OCI-LY1 (cell line): ENCODE data around the gene KRTAP3-3.
"Not testable (repeated sequence)": the region's sequence is repeated elsewhere in the genome, so short reads cannot be mapped to it uniquely, and the experiment has no call there.

Source experiments
- H2AFZ ChIP-seq: fragments of 200-600 bp; sonication (generic), shearing (Covaris generic); 2 replicates; pipeline ENCODE4 v1.6.0; 2014; ENCODE audit warnings: antibody characterized with exemption, mild to moderate bottlenecking, low read length
- H3F3A ChIP-seq: fragments of 200-600 bp; sonication (generic), shearing (Covaris generic); 2 replicates; pipeline ENCODE4 v1.6.0; 2014; ENCODE audit warnings: mild to moderate bottlenecking, antibody characterized with exemption, low read length, moderate library complexity; ENCODE audit not compliant: insufficient read depth
- H3K27ac ChIP-seq: fragments of 200-600 bp; sonication (generic); 2 replicates; pipeline ENCODE4 v1.5.1; 2014; ENCODE audit warnings: low read length, mixed run types, mild to moderate bottlenecking, low read depth; ENCODE audit not compliant: poor library complexity, severe bottlenecking
- H3K27me3 ChIP-seq: fragments of 200-600 bp; sonication (generic); 2 replicates; pipeline ENCODE4 v1.6.0; 2014; ENCODE audit warnings: antibody characterized with exemption, mild to moderate bottlenecking, low read length, moderate library complexity; ENCODE audit not compliant: insufficient read depth
- H3K36me3 ChIP-seq: fragments of 200-600 bp; sonication (generic); 2 replicates; pipeline ENCODE4 v1.6.1; 2014; ENCODE audit warnings: mild to moderate bottlenecking, antibody characterized with exemption, low read length, moderate library complexity, mixed read lengths; ENCODE audit not compliant: insufficient read depth
- H3K4me1 ChIP-seq: fragments of 200-600 bp; sonication (generic); 2 replicates; pipeline ENCODE4 v1.5.1; 2014; ENCODE audit warnings: mild to moderate bottlenecking, low read length, moderate library complexity; ENCODE audit not compliant: insufficient read depth, severe bottlenecking
- H3K4me2 ChIP-seq: fragments of 200-600 bp; sonication (generic), shearing (Covaris generic); 2 replicates; pipeline ENCODE4 v1.6.1; 2014; ENCODE audit warnings: low read length
- H3K4me3 ChIP-seq: fragments of 200-600 bp; sonication (generic); 2 replicates; pipeline ENCODE4 v1.5.1; 2014; ENCODE audit warnings: low read length, low read depth, mild to moderate bottlenecking, mixed read lengths; ENCODE audit not compliant: poor library complexity, severe bottlenecking
- H3K79me2 ChIP-seq: fragments of 200-600 bp; shearing (Covaris generic); 2 replicates; pipeline ENCODE4 v1.6.1; 2016; ENCODE audit warnings: mixed run types, low read length, mixed read lengths; ENCODE audit not compliant: insufficient read depth
- H3K9ac ChIP-seq: fragments of 200-600 bp; sonication (generic), shearing (Covaris generic); 2 replicates; pipeline ENCODE4 v1.6.1; 2014; ENCODE audit warnings: mild to moderate bottlenecking, low read length, mixed read lengths
- H3K9me2 ChIP-seq: fragments of 200-600 bp; sonication (generic), shearing (Covaris generic); 2 replicates; pipeline ENCODE4 v1.6.1; 2014; ENCODE audit warnings: low read depth, mild to moderate bottlenecking, low read length, mixed read lengths
- H3K9me3 ChIP-seq: fragments of 200-600 bp; shearing (Covaris generic); 2 replicates; pipeline ENCODE4 v1.6.1; 2014; ENCODE audit warnings: low read length, mixed read lengths
- H4K20me1 ChIP-seq: fragments of 200-600 bp; sonication (generic), shearing (Covaris generic); 2 replicates; pipeline ENCODE4 v1.6.0; 2016; ENCODE audit warnings: mild to moderate bottlenecking, low read length; ENCODE audit not compliant: insufficient read depth
- EZH2 ChIP-seq: fragments of 200-600 bp; sonication (generic), shearing (Covaris generic); IDR thresholded peaks from 2 replicates; pipeline ENCODE4 v1.8.0; 2017; ENCODE audit warnings: borderline replicate concordance, mixed run types, mild to moderate bottlenecking, antibody characterized with exemption, low read length, moderate library complexity, mixed read lengths
- TF ChIP-seq, protein P1 (sequence below): fragments of 200-600 bp; sonication (generic), shearing (Covaris generic); IDR thresholded peaks from 2 replicates; pipeline ENCODE4 v1.5.1; 2017; ENCODE audit warnings: mild to moderate bottlenecking, antibody characterized with exemption, low read length, moderate library complexity, mixed read lengths

Gene KRTAP3-3

DNA sequence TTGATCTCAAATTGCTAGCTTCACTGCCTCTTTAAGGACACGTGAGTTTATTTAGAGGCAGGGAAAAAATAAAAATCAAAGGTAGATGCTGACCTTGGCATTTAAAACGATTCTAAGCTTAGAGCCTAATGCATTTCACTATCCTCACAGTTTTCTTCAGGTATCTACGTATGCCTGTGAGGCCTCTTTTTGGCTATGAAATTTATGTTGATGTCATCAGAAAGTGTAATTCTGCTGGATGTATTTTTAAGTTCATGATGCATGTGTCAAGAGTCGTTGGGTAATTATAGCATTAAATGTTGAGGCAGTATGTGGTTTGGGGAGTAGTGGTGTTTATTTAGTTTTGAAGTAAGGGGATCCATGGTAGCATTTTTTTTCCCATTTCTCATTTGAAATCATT lies 10.0 kb upstream of the KRTAP3-3 start:
- Histone ChIP-seq H3K36me3 (no peaks in the 10 kb centered on the region), H3F3A (no peaks in the 10 kb centered on the region), H3K9me3 (no peaks in the 10 kb centered on the region), H2AFZ (no peak overlapping the region), H4K20me1 (no peaks in the 10 kb centered on the region), H3K9me2 (no peaks in the 10 kb centered on the region), H3K4me1 (no peaks in the 10 kb centered on the region), H3K4me3 (no peak overlapping the region), H3K27me3 (no peaks in the 10 kb centered on the region; the same call in 1 of the 2 replicates), H3K9ac (no peak overlapping the region), H3K27ac (no peak overlapping the region), H3K4me2 (no peak overlapping the region), H3K79me2 (no peaks in the 10 kb centered on the region)
- no peak for TF ChIP-seq EZH2
- TF ChIP-seq, protein P1, sequence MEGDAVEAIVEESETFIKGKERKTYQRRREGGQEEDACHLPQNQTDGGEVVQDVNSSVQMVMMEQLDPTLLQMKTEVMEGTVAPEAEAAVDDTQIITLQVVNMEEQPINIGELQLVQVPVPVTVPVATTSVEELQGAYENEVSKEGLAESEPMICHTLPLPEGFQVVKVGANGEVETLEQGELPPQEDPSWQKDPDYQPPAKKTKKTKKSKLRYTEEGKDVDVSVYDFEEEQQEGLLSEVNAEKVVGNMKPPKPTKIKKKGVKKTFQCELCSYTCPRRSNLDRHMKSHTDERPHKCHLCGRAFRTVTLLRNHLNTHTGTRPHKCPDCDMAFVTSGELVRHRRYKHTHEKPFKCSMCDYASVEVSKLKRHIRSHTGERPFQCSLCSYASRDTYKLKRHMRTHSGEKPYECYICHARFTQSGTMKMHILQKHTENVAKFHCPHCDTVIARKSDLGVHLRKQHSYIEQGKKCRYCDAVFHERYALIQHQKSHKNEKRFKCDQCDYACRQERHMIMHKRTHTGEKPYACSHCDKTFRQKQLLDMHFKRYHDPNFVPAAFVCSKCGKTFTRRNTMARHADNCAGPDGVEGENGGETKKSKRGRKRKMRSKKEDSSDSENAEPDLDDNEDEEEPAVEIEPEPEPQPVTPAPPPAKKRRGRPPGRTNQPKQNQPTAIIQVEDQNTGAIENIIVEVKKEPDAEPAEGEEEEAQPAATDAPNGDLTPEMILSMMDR = no peak

DNA sequence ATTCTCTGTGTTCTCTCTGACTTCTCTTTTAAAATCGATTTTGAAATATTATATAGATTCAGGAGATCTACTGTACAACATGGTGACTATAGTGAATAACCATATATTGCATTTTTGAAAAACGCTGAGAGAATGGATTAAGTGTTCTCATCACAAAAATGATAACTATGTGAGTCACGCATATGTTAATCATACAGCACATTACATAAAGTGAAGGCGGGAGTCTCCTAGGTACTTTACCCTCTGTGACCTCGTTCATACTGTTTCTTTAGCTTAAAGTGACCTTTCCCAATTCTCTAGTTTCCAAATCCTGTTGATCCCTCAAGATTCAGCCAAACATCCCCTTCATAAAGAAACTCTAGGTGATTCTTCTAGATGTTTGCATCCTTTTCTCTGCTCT lies 8.8 kb upstream of the KRTAP3-3 start:
- Histone ChIP-seq H4K20me1 (no peaks in the 10 kb centered on the region), H3K4me1 (no peaks in the 10 kb centered on the region), H3K4me3 (no peak overlapping the region), H3K9me3 (no peaks in the 10 kb centered on the region), H3K79me2 (no peaks in the 10 kb centered on the region), H3F3A (no peaks in the 10 kb centered on the region), H3K27ac (no peak overlapping the region), H2AFZ (no peak overlapping the region), H3K27me3 (no peaks in the 10 kb centered on the region; the same call in 1 of the 2 replicates), H3K9ac (no peak overlapping the region), H3K4me2 (no peak overlapping the region), H3K36me3 (no peaks in the 10 kb centered on the region), H3K9me2 (no peaks in the 10 kb centered on the region)
- no peak for TF ChIP-seq EZH2
- TF ChIP-seq, protein P1 = no peak

DNA sequence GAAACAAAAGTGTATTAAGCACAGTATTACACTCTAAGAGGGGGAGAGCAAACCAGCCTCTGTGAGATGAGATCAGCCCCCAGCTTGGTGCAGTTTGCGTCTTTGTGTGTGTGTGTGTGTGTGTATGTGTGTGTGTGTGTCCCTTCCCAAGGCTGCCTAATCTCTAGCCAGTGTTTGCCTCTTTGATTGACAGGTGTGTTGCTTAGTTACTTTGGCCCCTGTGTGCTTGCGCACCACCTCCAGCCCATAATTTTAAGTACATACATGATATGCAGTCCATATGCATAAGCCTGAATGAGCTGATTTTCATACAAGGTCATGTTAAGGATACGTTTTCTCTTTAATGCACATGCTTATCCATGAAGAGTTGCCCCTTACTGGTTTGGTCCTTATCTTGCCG lies 7.8 kb upstream of the KRTAP3-3 start:
- no peaks in the 10 kb centered on the region for H4K20me1 ChIP-seq
- H3K79me2 ChIP-seq = no peaks in the 10 kb centered on the region
- H3K4me1 ChIP-seq = no peaks in the 10 kb centered on the region

DNA sequence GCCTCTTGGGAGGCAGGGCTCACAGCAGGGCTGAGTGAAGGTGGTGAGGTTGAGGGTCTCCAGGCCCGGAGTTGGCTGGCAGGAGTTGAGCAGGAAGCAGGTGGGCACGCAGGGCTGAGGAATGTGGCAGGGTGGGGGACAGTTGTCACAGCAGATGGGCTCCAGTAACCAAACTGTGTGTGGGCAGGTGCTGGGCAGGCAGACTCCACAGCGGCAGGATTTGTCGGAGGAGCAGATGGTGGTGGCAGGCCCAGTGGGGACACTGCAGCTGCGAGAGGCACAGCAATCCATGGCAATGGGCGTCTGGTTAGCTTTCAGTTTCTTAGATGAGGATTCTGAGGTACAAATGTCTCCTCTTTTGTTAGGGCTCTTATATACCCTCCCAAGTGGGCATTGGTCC lies 5.6 kb upstream of the KRTAP3-3 start, which contains the start of gene KRTAP3-2:
TSS of gene KRTAP3-2 (minus strand) at position 344 of the 400 bp plus-strand sequence. CDS start at position 291, 53 bp downstream.
- not testable (repeated sequence) for H4K20me1 ChIP-seq, H3K4me3 ChIP-seq, H3K36me3 ChIP-seq, H3K9me3 ChIP-seq, H3K27ac ChIP-seq, H3F3A ChIP-seq, H3K4me1 ChIP-seq, H3K9me2 ChIP-seq, H3K27me3 ChIP-seq, H3K9ac ChIP-seq, H2AFZ ChIP-seq, H3K4me2 ChIP-seq, H3K79me2 ChIP-seq

More for the DNA sequence above, 7.8 kb upstream of the KRTAP3-3 start:
- H3K9ac ChIP-seq = no peak overlapping the region
- H3F3A ChIP-seq = no peaks in the 10 kb centered on the region
- no peaks in the 10 kb centered on the region; the same call in 1 of the 2 replicates for H3K27me3 ChIP-seq
- H3K36me3 ChIP-seq = no peaks in the 10 kb centered on the region
- H3K4me2 ChIP-seq = no peak overlapping the region
- H3K4me3 ChIP-seq = no peak overlapping the region
- TF ChIP-seq, protein P1 = no peak
- no peak for TF ChIP-seq EZH2
- H3K9me2 ChIP-seq = no peaks in the 10 kb centered on the region
- no peaks in the 10 kb centered on the region for H3K9me3 ChIP-seq
- no peak overlapping the region for H2AFZ ChIP-seq
- no peak overlapping the region for H3K27ac ChIP-seq
